NB4 (cell line): ENCODE data around the gene USP48.

Experiments
- MYC ChIP-seq: IDR thresholded peaks from 2 replicates; pipeline ENCODE4 v1.6.1; 2011; ENCODE audit warnings: low read depth, low read length
- TF ChIP-seq, protein P1 (sequence below): IDR thresholded peaks from one replicate; pipeline ENCODE4 v1.5.1; 2012; ENCODE audit warnings: low read depth, low read length

DNA sequence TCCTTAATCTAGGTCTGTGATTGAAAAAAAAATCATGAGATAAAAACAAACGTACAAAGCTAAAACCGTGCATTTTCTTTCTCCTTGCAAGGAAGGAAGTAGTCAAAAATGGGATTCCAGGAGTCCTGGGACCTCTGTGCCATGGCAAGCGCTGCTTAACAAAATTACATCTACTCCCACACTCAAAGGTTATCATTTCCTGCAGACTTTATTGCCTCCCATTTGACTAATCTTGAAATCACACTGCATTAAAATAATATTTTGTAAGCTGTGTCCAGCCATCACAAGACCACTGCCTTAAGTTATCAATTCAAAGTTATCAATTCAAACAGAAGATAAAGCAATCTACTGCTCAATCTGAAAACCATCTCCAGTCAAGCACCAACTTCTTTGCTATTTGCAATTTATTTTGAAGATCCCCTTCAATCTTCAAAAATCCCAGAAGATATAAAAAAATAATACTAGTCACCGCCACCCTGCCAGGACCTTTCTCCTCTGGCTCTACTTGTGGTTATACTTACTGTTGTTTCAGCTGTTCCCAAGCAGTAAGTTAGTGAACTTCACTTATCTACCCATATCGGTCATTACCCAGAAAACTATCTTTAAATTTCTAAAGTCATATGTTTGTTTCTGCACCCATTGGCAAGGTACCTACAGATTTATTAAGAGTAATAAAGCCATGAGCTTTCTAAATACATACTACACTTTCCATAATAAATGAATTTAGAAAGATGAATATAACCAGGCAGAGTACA lies 75.7 kb downstream of the USP48 start:
- TF ChIP-seq, protein P1, sequence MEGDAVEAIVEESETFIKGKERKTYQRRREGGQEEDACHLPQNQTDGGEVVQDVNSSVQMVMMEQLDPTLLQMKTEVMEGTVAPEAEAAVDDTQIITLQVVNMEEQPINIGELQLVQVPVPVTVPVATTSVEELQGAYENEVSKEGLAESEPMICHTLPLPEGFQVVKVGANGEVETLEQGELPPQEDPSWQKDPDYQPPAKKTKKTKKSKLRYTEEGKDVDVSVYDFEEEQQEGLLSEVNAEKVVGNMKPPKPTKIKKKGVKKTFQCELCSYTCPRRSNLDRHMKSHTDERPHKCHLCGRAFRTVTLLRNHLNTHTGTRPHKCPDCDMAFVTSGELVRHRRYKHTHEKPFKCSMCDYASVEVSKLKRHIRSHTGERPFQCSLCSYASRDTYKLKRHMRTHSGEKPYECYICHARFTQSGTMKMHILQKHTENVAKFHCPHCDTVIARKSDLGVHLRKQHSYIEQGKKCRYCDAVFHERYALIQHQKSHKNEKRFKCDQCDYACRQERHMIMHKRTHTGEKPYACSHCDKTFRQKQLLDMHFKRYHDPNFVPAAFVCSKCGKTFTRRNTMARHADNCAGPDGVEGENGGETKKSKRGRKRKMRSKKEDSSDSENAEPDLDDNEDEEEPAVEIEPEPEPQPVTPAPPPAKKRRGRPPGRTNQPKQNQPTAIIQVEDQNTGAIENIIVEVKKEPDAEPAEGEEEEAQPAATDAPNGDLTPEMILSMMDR, result no peak
- TF ChIP-seq MYC, result no peak
